KMS-11 (cell line): ENCODE measurements around the gene MACROD2.
A peak's percentile ranks its signal among the peaks of the same experiment; 100 is the strongest.

Experiments
- H2AFZ ChIP-seq: fragments of 200-600 bp; sonication (generic); 2 replicates; pipeline ENCODE4 v1.6.1; 2016; ENCODE audit warnings: antibody characterized with exemption, mixed run types, low read depth
- H3K27ac ChIP-seq: fragments of 200-600 bp; sonication (generic); 2 replicates; pipeline ENCODE4 v1.6.1; 2016; ENCODE audit warnings: mild to moderate bottlenecking, mixed run types
- H3K27me3 ChIP-seq: fragments of 200-600 bp; sonication (generic); 2 replicates; pipeline ENCODE4 v1.6.1; 2017; ENCODE audit warnings: mild to moderate bottlenecking, low read depth, mixed run types, moderate library complexity; ENCODE audit not compliant: insufficient read depth
- H3K36me3 ChIP-seq: fragments of 200-600 bp; sonication (generic); 2 replicates; pipeline ENCODE4 v1.6.1; 2017; ENCODE audit warnings: mild to moderate bottlenecking, mixed run types; ENCODE audit not compliant: insufficient read depth
- H3K4me1 ChIP-seq: fragments of 200-600 bp; sonication (generic); 2 replicates; pipeline ENCODE4 v1.6.1; 2016; ENCODE audit warnings: mild to moderate bottlenecking, low read depth, mixed run types; ENCODE audit not compliant: poor library complexity, severe bottlenecking
- H3K4me2 ChIP-seq: fragments of 200-600 bp; sonication (generic); 2 replicates; pipeline ENCODE4 v1.7.0; 2016; ENCODE audit warnings: mild to moderate bottlenecking, mixed run types
- H3K4me3 ChIP-seq: fragments of 200-600 bp; sonication (generic); IDR thresholded peaks from 2 replicates; pipeline ENCODE4 v1.6.1; 2017; ENCODE audit warnings: low read depth, low read length, mixed read lengths; ENCODE audit not compliant: insufficient read depth
- H3K79me2 ChIP-seq: fragments of 200-600 bp; sonication (generic); 2 replicates; pipeline ENCODE4 v1.6.1; 2016; ENCODE audit warnings: low read depth, mixed run types; ENCODE audit not compliant: insufficient read depth
- H3K9ac ChIP-seq: fragments of 200-600 bp; sonication (generic); 2 replicates; pipeline ENCODE4 v1.6.1; 2016; ENCODE audit warnings: mild to moderate bottlenecking, mixed run types
- H4K20me1 ChIP-seq: fragments of 200-600 bp; sonication (generic); 2 replicates; pipeline ENCODE4 v1.6.1; 2016; ENCODE audit warnings: mild to moderate bottlenecking, mixed run types; ENCODE audit not compliant: insufficient read depth
- CTCF ChIP-seq: fragments of 200-600 bp; sonication (generic); conservative IDR thresholded peaks from 2 replicates; pipeline ENCODE4 v1.6.1; 2017; ENCODE audit warnings: low read depth, mild to moderate bottlenecking, antibody characterized with exemption, low read length, moderate library complexity, mixed read lengths

Gene MACROD2

GRCh38 chr20:14046534-14046933 lies 51.2 kb downstream of the MACROD2 start:
- H2AFZ ChIP-seq = no peak overlapping the region
- no peaks in the 10 kb centered on the region; the same call in 1 of the 2 replicates for H3K27me3 ChIP-seq
- H3K36me3 ChIP-seq = no peaks in the 10 kb centered on the region
- H3K9ac ChIP-seq = no peak overlapping the region
- H3K4me3 ChIP-seq = no peak overlapping the region
- no peak for TF ChIP-seq CTCF
- H3K4me2 ChIP-seq = no peak overlapping the region
- no peak overlapping the region for H3K27ac ChIP-seq
- no peaks in the 10 kb centered on the region for H3K79me2 ChIP-seq
- H4K20me1 ChIP-seq = no peaks in the 10 kb centered on the region
- peaks cover 11% of the 10 kb centered on the region for H3K4me1 ChIP-seq

GRCh38 chr20:14049111-14049510 lies 53.8 kb downstream of the MACROD2 start:
- no peak for TF ChIP-seq CTCF

GRCh38 chr20:14051454-14051853 lies 56.1 kb downstream of the MACROD2 start:
- no peak for TF ChIP-seq CTCF
- Histone ChIP-seq H3K79me2 (no peaks in the 10 kb centered on the region), H3K27me3 (no peaks in the 10 kb centered on the region; the same call in 1 of the 2 replicates)

More at GRCh38 chr20:14049111-14049510, 53.8 kb downstream of the MACROD2 start:
- Histone ChIP-seq H4K20me1 (no peaks in the 10 kb centered on the region), H3K4me2 (no peak overlapping the region), H3K4me1 (peaks cover 11% of the 10 kb centered on the region), H3K4me3 (no peak overlapping the region), H3K9ac (no peak overlapping the region), H2AFZ (no peak overlapping the region), H3K79me2 (no peaks in the 10 kb centered on the region), H3K27me3 (no peaks in the 10 kb centered on the region; the same call in 1 of the 2 replicates), H3K27ac (no peak overlapping the region), H3K36me3 (no peaks in the 10 kb centered on the region)

GRCh38 chr20:14055127-14055742 lies 59.9 kb downstream of the MACROD2 start:
- H3K9ac ChIP-seq = no peak overlapping the region
- no peaks in the 10 kb centered on the region for H3K27me3 ChIP-seq
- no peaks in the 10 kb centered on the region for H4K20me1 ChIP-seq
- no peaks in the 10 kb centered on the region for H3K79me2 ChIP-seq
- H3K27ac ChIP-seq = no peak overlapping the region
- no peak overlapping the region for H3K4me3 ChIP-seq
- no peaks in the 10 kb centered on the region for H3K4me1 ChIP-seq
- H3K4me2 ChIP-seq = no peak overlapping the region
- peak; percentile 64 for TF ChIP-seq CTCF
- no peaks in the 10 kb centered on the region for H3K36me3 ChIP-seq
- H2AFZ ChIP-seq = no peak overlapping the region

More at GRCh38 chr20:14051454-14051853, 56.1 kb downstream of the MACROD2 start:
- H4K20me1 ChIP-seq = no peaks in the 10 kb centered on the region
- no peaks in the 10 kb centered on the region for H3K36me3 ChIP-seq
- no peak overlapping the region for H3K4me3 ChIP-seq
- H3K4me2 ChIP-seq = no peak overlapping the region
- no peak overlapping the region for H3K9ac ChIP-seq
- H3K4me1 ChIP-seq = peaks cover 11% of the 10 kb centered on the region
- H3K27ac ChIP-seq = no peak overlapping the region
- no peak overlapping the region for H2AFZ ChIP-seq
